Measurements from ENCODE around the gene GMDS.

DNA sequence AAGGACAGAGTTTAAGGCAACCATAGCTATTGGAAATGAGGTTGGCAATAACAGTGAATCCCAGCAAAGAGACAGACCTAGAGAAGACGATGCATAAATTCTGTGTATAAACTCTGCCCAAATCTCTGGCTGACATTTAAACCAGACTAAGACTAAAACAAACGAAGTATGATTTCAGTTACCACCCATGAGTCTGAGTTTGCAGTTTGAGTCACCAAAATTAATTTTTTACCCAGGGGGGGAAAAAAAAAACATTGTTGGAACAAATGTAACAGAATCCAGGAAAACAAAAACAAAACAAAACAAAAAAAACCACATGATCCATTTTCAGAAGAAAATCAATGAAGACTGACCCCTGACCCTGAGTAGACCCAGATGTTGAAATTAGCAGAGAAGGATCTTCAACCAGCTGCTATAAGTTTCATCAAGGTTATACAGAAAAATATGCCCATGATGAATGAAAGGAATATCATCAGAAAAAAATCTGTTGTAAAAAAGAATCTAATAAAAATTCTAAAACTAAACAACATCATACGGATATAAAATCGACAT, 190.8 kb downstream of the GMDS start:
- TF ChIP-seq, protein P1, sequence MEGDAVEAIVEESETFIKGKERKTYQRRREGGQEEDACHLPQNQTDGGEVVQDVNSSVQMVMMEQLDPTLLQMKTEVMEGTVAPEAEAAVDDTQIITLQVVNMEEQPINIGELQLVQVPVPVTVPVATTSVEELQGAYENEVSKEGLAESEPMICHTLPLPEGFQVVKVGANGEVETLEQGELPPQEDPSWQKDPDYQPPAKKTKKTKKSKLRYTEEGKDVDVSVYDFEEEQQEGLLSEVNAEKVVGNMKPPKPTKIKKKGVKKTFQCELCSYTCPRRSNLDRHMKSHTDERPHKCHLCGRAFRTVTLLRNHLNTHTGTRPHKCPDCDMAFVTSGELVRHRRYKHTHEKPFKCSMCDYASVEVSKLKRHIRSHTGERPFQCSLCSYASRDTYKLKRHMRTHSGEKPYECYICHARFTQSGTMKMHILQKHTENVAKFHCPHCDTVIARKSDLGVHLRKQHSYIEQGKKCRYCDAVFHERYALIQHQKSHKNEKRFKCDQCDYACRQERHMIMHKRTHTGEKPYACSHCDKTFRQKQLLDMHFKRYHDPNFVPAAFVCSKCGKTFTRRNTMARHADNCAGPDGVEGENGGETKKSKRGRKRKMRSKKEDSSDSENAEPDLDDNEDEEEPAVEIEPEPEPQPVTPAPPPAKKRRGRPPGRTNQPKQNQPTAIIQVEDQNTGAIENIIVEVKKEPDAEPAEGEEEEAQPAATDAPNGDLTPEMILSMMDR (IDR thresholded peaks at IDR 0.05): no peak
- TF ChIP-seq POLR2A (IDR thresholded peaks at IDR 0.05): no peak
